ENCODE data around the gene TMEM18. TPM values are rescaled to one million over a fixed set of nuclear protein-coding genes. Genes with fewer than 3 reads are reported as not detected.
A peak's percentile ranks its signal among the peaks of the same experiment; 100 is the strongest.

Gene TMEM18
- total and polyA plus RNA-seq, 9 of the 15 experiments (the other 6 are each of a cell fraction or from before 2014, with no cell fraction given): 12.8 to 55.9 (median 21.8) TPM

DNA sequence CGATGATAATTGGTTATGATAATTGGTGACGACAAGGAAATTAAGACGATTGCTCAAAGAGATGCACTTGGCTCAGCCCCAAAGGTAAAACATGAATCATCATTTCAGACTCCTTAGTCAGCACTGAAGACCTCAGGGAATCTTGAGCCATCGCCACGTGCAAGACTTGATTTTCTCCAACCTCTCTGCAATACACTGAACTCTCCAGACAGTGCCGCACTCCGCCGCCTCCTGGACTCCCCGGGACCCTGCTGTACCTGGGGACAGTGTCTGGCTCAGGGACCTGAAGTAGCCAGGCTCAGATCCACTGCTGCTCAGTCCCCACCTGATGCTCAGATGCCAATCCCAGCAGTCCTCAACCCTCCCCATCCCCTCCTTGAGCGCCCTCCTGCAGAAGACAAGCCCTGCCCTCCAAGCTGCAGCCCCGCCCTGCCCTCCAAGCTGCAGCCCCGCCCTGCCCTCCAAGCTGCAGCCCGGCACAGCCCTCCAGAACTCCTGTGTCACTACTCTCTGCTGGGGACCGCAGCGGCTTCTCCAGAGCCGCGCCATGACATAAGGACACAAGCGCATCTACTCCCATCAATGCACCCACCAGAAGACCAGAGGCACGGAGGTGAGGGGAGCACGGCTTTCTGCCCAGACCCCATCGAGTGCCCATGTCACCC, 1.1 kb downstream of the TMEM18 start (continued):
- TF ChIP-seq, protein P1, sequence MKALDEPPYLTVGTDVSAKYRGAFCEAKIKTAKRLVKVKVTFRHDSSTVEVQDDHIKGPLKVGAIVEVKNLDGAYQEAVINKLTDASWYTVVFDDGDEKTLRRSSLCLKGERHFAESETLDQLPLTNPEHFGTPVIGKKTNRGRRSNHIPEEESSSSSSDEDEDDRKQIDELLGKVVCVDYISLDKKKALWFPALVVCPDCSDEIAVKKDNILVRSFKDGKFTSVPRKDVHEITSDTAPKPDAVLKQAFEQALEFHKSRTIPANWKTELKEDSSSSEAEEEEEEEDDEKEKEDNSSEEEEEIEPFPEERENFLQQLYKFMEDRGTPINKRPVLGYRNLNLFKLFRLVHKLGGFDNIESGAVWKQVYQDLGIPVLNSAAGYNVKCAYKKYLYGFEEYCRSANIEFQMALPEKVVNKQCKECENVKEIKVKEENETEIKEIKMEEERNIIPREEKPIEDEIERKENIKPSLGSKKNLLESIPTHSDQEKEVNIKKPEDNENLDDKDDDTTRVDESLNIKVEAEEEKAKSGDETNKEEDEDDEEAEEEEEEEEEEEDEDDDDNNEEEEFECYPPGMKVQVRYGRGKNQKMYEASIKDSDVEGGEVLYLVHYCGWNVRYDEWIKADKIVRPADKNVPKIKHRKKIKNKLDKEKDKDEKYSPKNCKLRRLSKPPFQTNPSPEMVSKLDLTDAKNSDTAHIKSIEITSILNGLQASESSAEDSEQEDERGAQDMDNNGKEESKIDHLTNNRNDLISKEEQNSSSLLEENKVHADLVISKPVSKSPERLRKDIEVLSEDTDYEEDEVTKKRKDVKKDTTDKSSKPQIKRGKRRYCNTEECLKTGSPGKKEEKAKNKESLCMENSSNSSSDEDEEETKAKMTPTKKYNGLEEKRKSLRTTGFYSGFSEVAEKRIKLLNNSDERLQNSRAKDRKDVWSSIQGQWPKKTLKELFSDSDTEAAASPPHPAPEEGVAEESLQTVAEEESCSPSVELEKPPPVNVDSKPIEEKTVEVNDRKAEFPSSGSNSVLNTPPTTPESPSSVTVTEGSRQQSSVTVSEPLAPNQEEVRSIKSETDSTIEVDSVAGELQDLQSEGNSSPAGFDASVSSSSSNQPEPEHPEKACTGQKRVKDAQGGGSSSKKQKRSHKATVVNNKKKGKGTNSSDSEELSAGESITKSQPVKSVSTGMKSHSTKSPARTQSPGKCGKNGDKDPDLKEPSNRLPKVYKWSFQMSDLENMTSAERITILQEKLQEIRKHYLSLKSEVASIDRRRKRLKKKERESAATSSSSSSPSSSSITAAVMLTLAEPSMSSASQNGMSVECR (CRISPR knock-in tag; IDR thresholded peaks at IDR 0.05): no peak; the same call in 1 of the 2 replicates
- TF ChIP-seq FOXK1 (CRISPR knock-in tag; IDR thresholded peaks at IDR 0.05; ENCODE audit: borderline replicate concordance) (no peak), EGR1 (conservative IDR thresholded peaks at IDR 0.05) (no peak), NR1H2 (CRISPR knock-in tag; IDR thresholded peaks at IDR 0.05) (no peak), SMARCB1 (IDR thresholded peaks at IDR 0.05; ENCODE audit: insufficient read length, low read depth) (no peak), MEF2A (IDR thresholded peaks at IDR 0.05; ENCODE audit: control insufficient read depth, low read depth, low read length) (no peak), TRIM28 (IDR thresholded peaks at IDR 0.05) (no peak), NFIC (IDR thresholded peaks at IDR 0.05) (peak; percentile 80), U2AF2 (optimal IDR thresholded peaks at IDR 0.05; ENCODE audit: low read depth, low read length) (no peak), PTTG1 (tag; IDR thresholded peaks at IDR 0.05; ENCODE audit: low read depth) (no peak), ZNF707 (CRISPR knock-in tag; conservative IDR thresholded peaks at IDR 0.05) (no peak)
- TF ChIP-seq, protein P2, sequence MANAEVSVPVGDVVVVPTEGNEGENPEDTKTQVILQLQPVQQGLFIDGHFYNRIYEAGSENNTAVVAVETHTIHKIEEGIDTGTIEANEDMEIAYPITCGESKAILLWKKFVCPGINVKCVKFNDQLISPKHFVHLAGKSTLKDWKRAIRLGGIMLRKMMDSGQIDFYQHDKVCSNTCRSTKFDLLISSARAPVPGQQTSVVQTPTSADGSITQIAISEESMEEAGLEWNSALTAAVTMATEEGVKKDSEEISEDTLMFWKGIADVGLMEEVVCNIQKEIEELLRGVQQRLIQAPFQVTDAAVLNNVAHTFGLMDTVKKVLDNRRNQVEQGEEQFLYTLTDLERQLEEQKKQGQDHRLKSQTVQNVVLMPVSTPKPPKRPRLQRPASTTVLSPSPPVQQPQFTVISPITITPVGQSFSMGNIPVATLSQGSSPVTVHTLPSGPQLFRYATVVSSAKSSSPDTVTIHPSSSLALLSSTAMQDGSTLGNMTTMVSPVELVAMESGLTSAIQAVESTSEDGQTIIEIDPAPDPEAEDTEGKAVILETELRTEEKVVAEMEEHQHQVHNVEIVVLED (CRISPR knock-in tag; IDR thresholded peaks at IDR 0.05): no peak
- TF ChIP-seq, protein P3, sequence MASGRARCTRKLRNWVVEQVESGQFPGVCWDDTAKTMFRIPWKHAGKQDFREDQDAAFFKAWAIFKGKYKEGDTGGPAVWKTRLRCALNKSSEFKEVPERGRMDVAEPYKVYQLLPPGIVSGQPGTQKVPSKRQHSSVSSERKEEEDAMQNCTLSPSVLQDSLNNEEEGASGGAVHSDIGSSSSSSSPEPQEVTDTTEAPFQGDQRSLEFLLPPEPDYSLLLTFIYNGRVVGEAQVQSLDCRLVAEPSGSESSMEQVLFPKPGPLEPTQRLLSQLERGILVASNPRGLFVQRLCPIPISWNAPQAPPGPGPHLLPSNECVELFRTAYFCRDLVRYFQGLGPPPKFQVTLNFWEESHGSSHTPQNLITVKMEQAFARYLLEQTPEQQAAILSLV (tag; IDR thresholded peaks at IDR 0.05): no peak
- TF ChIP-seq, protein P4, sequence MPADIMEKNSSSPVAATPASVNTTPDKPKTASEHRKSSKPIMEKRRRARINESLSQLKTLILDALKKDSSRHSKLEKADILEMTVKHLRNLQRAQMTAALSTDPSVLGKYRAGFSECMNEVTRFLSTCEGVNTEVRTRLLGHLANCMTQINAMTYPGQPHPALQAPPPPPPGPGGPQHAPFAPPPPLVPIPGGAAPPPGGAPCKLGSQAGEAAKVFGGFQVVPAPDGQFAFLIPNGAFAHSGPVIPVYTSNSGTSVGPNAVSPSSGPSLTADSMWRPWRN (IDR thresholded peaks at IDR 0.05; ENCODE audit: low read depth): no peak
- TF ChIP-seq, protein P5, sequence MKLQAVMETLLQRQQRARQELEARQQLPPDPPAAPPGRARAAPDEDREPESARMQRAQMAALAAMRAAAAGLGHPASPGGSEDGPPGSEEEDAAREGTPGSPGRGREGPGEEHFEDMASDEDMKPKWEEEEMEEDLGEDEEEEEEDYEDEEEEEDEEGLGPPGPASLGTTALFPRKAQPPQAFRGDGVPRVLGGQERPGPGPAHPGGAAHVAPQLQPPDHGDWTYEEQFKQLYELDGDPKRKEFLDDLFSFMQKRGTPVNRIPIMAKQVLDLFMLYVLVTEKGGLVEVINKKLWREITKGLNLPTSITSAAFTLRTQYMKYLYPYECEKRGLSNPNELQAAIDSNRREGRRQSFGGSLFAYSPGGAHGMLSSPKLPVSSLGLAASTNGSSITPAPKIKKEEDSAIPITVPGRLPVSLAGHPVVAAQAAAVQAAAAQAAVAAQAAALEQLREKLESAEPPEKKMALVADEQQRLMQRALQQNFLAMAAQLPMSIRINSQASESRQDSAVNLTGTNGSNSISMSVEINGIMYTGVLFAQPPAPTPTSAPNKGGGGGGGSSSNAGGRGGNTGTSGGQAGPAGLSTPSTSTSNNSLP (IDR thresholded peaks at IDR 0.05; ENCODE audit: borderline replicate concordance, low read depth, low read length): no peak
- TF ChIP-seq, protein P6, sequence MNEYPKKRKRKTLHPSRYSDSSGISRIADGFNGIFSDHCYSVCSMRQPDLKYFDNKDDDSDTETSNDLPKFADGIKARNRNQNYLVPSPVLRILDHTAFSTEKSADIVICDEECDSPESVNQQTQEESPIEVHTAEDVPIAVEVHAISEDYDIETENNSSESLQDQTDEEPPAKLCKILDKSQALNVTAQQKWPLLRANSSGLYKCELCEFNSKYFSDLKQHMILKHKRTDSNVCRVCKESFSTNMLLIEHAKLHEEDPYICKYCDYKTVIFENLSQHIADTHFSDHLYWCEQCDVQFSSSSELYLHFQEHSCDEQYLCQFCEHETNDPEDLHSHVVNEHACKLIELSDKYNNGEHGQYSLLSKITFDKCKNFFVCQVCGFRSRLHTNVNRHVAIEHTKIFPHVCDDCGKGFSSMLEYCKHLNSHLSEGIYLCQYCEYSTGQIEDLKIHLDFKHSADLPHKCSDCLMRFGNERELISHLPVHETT (CRISPR knock-in tag; conservative IDR thresholded peaks at IDR 0.05 in 1 of 2, IDR thresholded peaks at IDR 0.05 in 1 of 2): no peak

All from K562 (cell line).